Measurements from ENCODE around the gene SETBP1.

DNA sequence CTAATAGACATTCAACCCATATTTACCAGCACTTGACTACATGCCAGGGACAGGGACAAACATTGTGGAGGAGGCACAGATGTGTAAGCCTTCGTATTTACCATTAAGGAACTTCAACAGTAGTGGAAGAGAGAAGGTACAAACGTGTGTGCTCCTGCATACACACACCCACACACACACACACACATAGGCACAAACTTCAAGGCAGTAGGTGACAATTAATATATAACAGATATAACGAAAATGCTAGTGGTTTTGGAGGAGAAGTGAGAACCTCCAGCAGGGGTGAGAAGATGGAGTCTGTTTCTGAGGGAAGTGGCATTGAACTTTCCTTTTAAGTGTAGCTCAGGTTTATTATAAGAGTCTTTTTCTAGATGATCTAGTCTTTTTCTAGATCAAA lies 231.1 kb downstream of the SETBP1 start:
- TF ChIP-seq CTCF (IDR thresholded peaks at IDR 0.05; ENCODE audit: insufficient read depth, low read depth, low read length): no peak
- TF ChIP-seq EZH2 (IDR thresholded peaks at IDR 0.05; ENCODE audit: insufficient read depth, low read length): no peak

All from astrocyte (in vitro differentiated cells and primary cell).